Adrenal gland (tissue), 12 donors: ENCODE data around the gene LMNA. TPM values are rescaled to one million over a fixed set of nuclear protein-coding genes. Genes with fewer than 3 reads are reported as not detected.
"Not testable (repeated sequence)": the region's sequence is repeated elsewhere in the genome, so short reads cannot be mapped to it uniquely, and the experiment has no call there.

Source experiments
- DNase-seq, 7 donors: peaks; one replicate each; pipeline ENCODE4 v3.0.0-alpha.2; 2019 to 2020
- H3K27ac ChIP-seq, 5 donors: fragments of 200-600 bp; sonication (generic) in 4 of 5; 1 replicate in 3 of 5; 2 replicates in 2 of 5; pipeline versions ENCODE4 v1.5.1 to v1.8.0; 2016 to 2020; ENCODE audit warnings: mild to moderate bottlenecking in 1 of 5
- H3K27me3 ChIP-seq: fragments of 200-600 bp; 2 replicates; pipeline ENCODE4 v1.8.0; 2021
- H3K36me3 ChIP-seq, 2 donors: fragments of 200-600 bp; replicated peaks in 1 of 2; 1 replicate in 1 of 2; 2 replicates in 1 of 2; pipeline versions ENCODE4 v1.5.1 to v1.8.0; 2018 to 2022
- H3K4me1 ChIP-seq, 2 donors: fragments of 200-600 bp; replicated peaks in 1 of 2; 1 replicate in 1 of 2; 2 replicates in 1 of 2; pipeline versions ENCODE4 v1.5.1 to v1.8.0; 2018 to 2021
- H3K4me3 ChIP-seq, 4 donors: fragments of 200-600 bp; sonication (generic) in 3 of 4; one replicate each; pipeline ENCODE4 v1.5.1; 2016 to 2018
- H3K9me3 ChIP-seq, 3 donors: fragments of 200-600 bp; sonication (generic) in 1 of 3; replicated peaks in 1 of 3; 1 replicate in 2 of 3; 2 replicates in 1 of 3; pipeline versions ENCODE4 v1.5.1 to v1.8.0; 2016 to 2021
- CTCF ChIP-seq, 6 experiments: fragments of 450-650 bp in 4 of 6; fragments of 200-600 bp in 2 of 6; sonication (generic) in 1 of 6; IDR thresholded peaks; 1 replicate in 5 of 6; 2 replicates in 1 of 6; pipeline versions ENCODE4 v1.5.1 to v1.8.0; 2016 to 2021; ENCODE audit warnings: antibody characterized with exemption in 6 of 6, mild to moderate bottlenecking in 2 of 6, moderate library complexity in 1 of 6
- POLR2A ChIP-seq, 2 donors: fragments of 450-650 bp; IDR thresholded peaks; one replicate each; pipeline ENCODE4 v1.6.1; 2017; ENCODE audit warnings: antibody characterized with exemption in 2 of 2, mild to moderate bottlenecking in 2 of 2, moderate library complexity in 1 of 2
- WGBS, 4 donors: extraction: QIAGEN DNeasy Blood & Tissue Kit in 2 of 4; methylation state at CpG; one replicate each; pipeline versions ENCODE4 v1.1.5 to v1.1.7; 2013 to 2017; 5-methylcytosine and 5-hydroxymethylcytosine counted together
- intact Hi-C, 2 donors: fragments of 100-400 bp; cut with DNase I; formaldehyde crosslinking; loops; one replicate each; pipeline versions ENCODE4 v1.14.1 to v1.15.0; 2022 to 2023
- polyA plus RNA-seq, 3 donors: library from polyadenylated mRNA; stranded (reverse); fragments of 200-250 nt in 2 of 3; fragments of 350-450 nt in 1 of 3; fragmentation: Illumina TruSeq in 1 of 3; extraction: RNeasy Lipid Tissue Mini Kit (QIAGEN cat#74804) in 1 of 3; gene quantifications; one replicate each; pipeline ENCODE4 v1.2.3, GENCODE V29; 2013 to 2014
- total RNA-seq, 9 donors: library from RNA; depleted of rRNA in 4 of 9; stranded (reverse); fragments of >200 nt in 4 of 9; fragments of 120-200 nt in 1 of 9; fragmentation: NEBNext Ultra II Directional in 1 of 9; extraction: Animal tissue kit (Norgen Biotek cat#: 25700) in 1 of 9; gene quantifications; one replicate each; pipeline versions ENCODE4 v1.1.0 to v1.2.4, GENCODE V29; 2013 to 2023
- donor health status: healthy with polysubstance abuse.
- donor health status: Bipolar disorder and iron deficiency.
- donor health status: DM: yes; HTN: yes; CAD: no.
- donor health status: DM: no; HTN: no; CAD: no.
- donor health status: DM: no; HTN: no; CAD: no.
- donor health status: DM: yes; HTN: yes; CAD: no.

The LMNA gene
- total and polyA plus RNA-seq, 12 donors: 116 to 591 (median 382) TPM

- 16 to 22% (median 19%) methylated on average over 13 to 14 of the region's 14 CpGs for WGBS, 4 donors
- TF ChIP-seq POLR2A (IDR thresholded peaks at IDR 0.05) (peak; percentile 26 to 82), CTCF (IDR thresholded peaks at IDR 0.05) (no peak)
- Histone ChIP-seq H3K4me1 (peaks cover 96 to 99% of the 10 kb centered on the region in 2 donors), H3K27me3 (no peaks in the 10 kb centered on the region), H3K27ac (peak overlapping the region; percentile 92 to 99 (median 98)), H3K9me3 (no peaks in the 10 kb centered on the region), H3K4me3 (peak overlapping the region in 2 of 4 donors; percentile 36 to 54), H3K36me3 (no peaks in the 10 kb centered on the region)
- intact Hi-C loops: no loop called here
- peak; percentile 90 to 96 (median 93) for DNase-seq
Observed at GRCh38 chr1:156122519-156123355, 8.2 kb downstream of the LMNA start.

GRCh38 chr1:156123356-156124196 is 9.1 kb downstream of the LMNA start:
- H3K4me1 ChIP-seq: peaks cover 98 to 99% of the 10 kb centered on the region in 2 donors
- no peaks in the 10 kb centered on the region for H3K27me3 ChIP-seq
- H3K36me3 ChIP-seq: no peaks in the 10 kb centered on the region
- peak overlapping the region in 2 of 4 donors; percentile 36 to 54 for H3K4me3 ChIP-seq
- TF ChIP-seq CTCF (IDR thresholded peaks at IDR 0.05): peak in 3 of 6 experiments; percentile 18 to 37 (median 26)
- peak; percentile 66 to 92 for TF ChIP-seq POLR2A (IDR thresholded peaks at IDR 0.05)
- H3K27ac ChIP-seq: peak overlapping the region; percentile 92 to 99 (median 98)
- WGBS, 4 donors: 2 to 14% (median 8%) methylated on average over 8 to 14 of the region's 14 CpGs
- peak; percentile 95 to 99 (median 97) for DNase-seq
- intact Hi-C loops: no loop called here
- H3K9me3 ChIP-seq: no peaks in the 10 kb centered on the region

- H3K9me3 ChIP-seq: no peaks in the 10 kb centered on the region
- intact Hi-C loops: no loop called here
- WGBS, 4 donors: 53 to 67% (median 57%) methylated on average over 13 to 17 of the region's 17 CpGs
- no peaks in the 10 kb centered on the region for H3K27me3 ChIP-seq
- peaks cover 99% of the 10 kb centered on the region in 2 donors for H3K4me1 ChIP-seq
- DNase-seq: peak in 6 of 7 donors; percentile 60 to 85 (median 75)
- no peaks in the 10 kb centered on the region for H3K36me3 ChIP-seq
- peak in 1 of 2 donors; percentile 66 for TF ChIP-seq POLR2A (IDR thresholded peaks at IDR 0.05)
- no peak for TF ChIP-seq CTCF (IDR thresholded peaks at IDR 0.05)
- peak overlapping the region in 1 of 4 donors; percentile 8 for H3K4me3 ChIP-seq
- H3K27ac ChIP-seq: peak overlapping the region; percentile 92 to 99 (median 98)
Observed at GRCh38 chr1:156124557-156125483, 10.3 kb downstream of the LMNA start.

GRCh38 chr1:156125544-156125943 is 11.0 kb downstream of the LMNA start:
- intact Hi-C loops, H3K36me3 ChIP-seq, DNase-seq, H3K4me3 ChIP-seq, H3K27me3 ChIP-seq, H3K9me3 ChIP-seq: not testable (repeated sequence)
- 70 to 75% (median 73%) methylated on average over 5 to 10 of the region's 10 CpGs for WGBS, 4 donors
- peak overlapping the region; percentile 75 to 99 (median 98) for H3K27ac ChIP-seq
- peaks cover 95 to 99% of the 10 kb centered on the region in 2 donors for H3K4me1 ChIP-seq
